Hepatocyte (in vitro differentiated cells): ENCODE measurements around the gene TAP2. TPM values are rescaled to one million over a fixed set of nuclear protein-coding genes. Genes with fewer than 3 reads are reported as not detected.
A peak's percentile ranks its signal among the peaks of the same experiment; 100 is the strongest.

Experiments used
- DNase-seq: peaks from one replicate; pipeline ENCODE4 v3.0.0-alpha.2; 2016; ENCODE audit warnings: low spot score
- H2AFZ ChIP-seq: fragments of 200-600 bp; sonication (generic); 2 replicates; pipeline ENCODE4 v1.6.0; 2016; ENCODE audit warnings: antibody characterized with exemption, mild to moderate bottlenecking
- H3K27ac ChIP-seq: fragments of 200-600 bp; sonication (generic); 2 replicates; pipeline ENCODE4 v1.5.1; 2016; ENCODE audit warnings: mild to moderate bottlenecking
- H3K27me3 ChIP-seq: fragments of 200-600 bp; sonication (generic); 2 replicates; pipeline ENCODE4 v1.6.1; 2016
- H3K36me3 ChIP-seq: fragments of 200-600 bp; sonication (generic); replicated peaks from 2 replicates; pipeline ENCODE4 v1.5.1; 2016; ENCODE audit warnings: low read depth; ENCODE audit not compliant: insufficient read depth
- H3K4me1 ChIP-seq: fragments of 200-600 bp; sonication (generic); 2 replicates; pipeline ENCODE4 v1.5.1; 2016; ENCODE audit warnings: mild to moderate bottlenecking, moderate library complexity; ENCODE audit not compliant: insufficient read depth
- H3K4me2 ChIP-seq: fragments of 200-600 bp; sonication (generic); 2 replicates; pipeline ENCODE4 v1.6.0; 2016
- H3K4me3 ChIP-seq: fragments of 200-600 bp; sonication (generic); 2 replicates; pipeline ENCODE4 v1.5.1; 2016; ENCODE audit warnings: mild to moderate bottlenecking
- H3K79me2 ChIP-seq: fragments of 200-600 bp; sonication (generic); 2 replicates; pipeline ENCODE4 v1.6.0; 2017; ENCODE audit warnings: mild to moderate bottlenecking
- H3K9me2 ChIP-seq: fragments of 200-600 bp; sonication (generic); replicated peaks from 2 replicates; pipeline ENCODE4 v1.6.0; 2017; ENCODE audit warnings: mild to moderate bottlenecking; ENCODE audit not compliant: insufficient read depth
- H3K9me3 ChIP-seq: fragments of 200-600 bp; sonication (generic); 2 replicates; pipeline ENCODE4 v1.5.1; 2016; ENCODE audit warnings: low read depth, mild to moderate bottlenecking
- H4K20me1 ChIP-seq: fragments of 200-600 bp; sonication (generic); 2 replicates; pipeline ENCODE4 v1.6.0; 2016; ENCODE audit warnings: mild to moderate bottlenecking; ENCODE audit not compliant: insufficient read depth, poor library complexity, severe bottlenecking
- CTCF ChIP-seq: fragments of 200-600 bp; sonication (generic); IDR thresholded peaks from 2 replicates; pipeline ENCODE4 v1.5.1; 2016; ENCODE audit warnings: antibody characterized with exemption, mild to moderate bottlenecking; ENCODE audit not compliant: poor library complexity
- EZH2 ChIP-seq: fragments of 200-600 bp; sonication (generic); IDR thresholded peaks from 2 replicates; pipeline ENCODE4 v1.6.1; 2016; ENCODE audit warnings: antibody characterized with exemption, mild to moderate bottlenecking, borderline replicate concordance
- EZH2phosphoT487 ChIP-seq: fragments of 200-600 bp; sonication (generic); IDR thresholded peaks from one replicate; pipeline ENCODE4 v1.6.1; 2018; ENCODE audit warnings: antibody characterized with exemption, mild to moderate bottlenecking, low read depth, moderate library complexity; ENCODE audit not compliant: unreplicated experiment, severe bottlenecking
- WGBS: methylation state at CpG from one replicate; pipeline ENCODE4 v1.1.6; 2016; ENCODE audit warnings: low lambda C conversion rate; ENCODE audit errors: missing lambda C conversion rate; 5-methylcytosine and 5-hydroxymethylcytosine counted together
- polyA plus RNA-seq: library from polyadenylated mRNA; unstranded; fragments of >200 nt; fragmentation: Nextera tagmentation; extraction: Ambion mirVana; gene quantifications from 2 replicates; pipeline ENCODE4 v1.2.1, GENCODE V29; 2016
- total RNA-seq: library from RNA; depleted of rRNA; stranded (reverse); fragments of >200 nt; gene quantifications from 2 replicates; pipeline ENCODE4 v1.2.3, GENCODE V29; 2014

Gene TAP2
- total and polyA plus RNA-seq, 2 experiments from 2014 or later, result 1.2 to 11.7 TPM

- TF ChIP-seq CTCF (no peak), EZH2phosphoT487 (no peak), EZH2 (no peak)
- no peak overlapping the region for H2AFZ ChIP-seq
- no peaks in the 10 kb centered on the region for H3K9me3 ChIP-seq
- H3K27ac ChIP-seq, result no peak overlapping the region
- 76% methylated on average over 14 of the region's 14 CpGs for WGBS
- no peaks in the 10 kb centered on the region for H3K9me2 ChIP-seq
- no peaks in the 10 kb centered on the region for H3K36me3 ChIP-seq
- no peak overlapping the region for H3K4me2 ChIP-seq
- H3K27me3 ChIP-seq, result peaks cover 30% of the 10 kb centered on the region
- H3K79me2 ChIP-seq, result no peaks in the 10 kb centered on the region
- no peak for DNase-seq
- peaks cover 5% of the 10 kb centered on the region for H3K4me1 ChIP-seq
- no peaks in the 10 kb centered on the region for H4K20me1 ChIP-seq
- H3K4me3 ChIP-seq, result no peak overlapping the region
Observed at GRCh38 chr6:32857156-32857891, 18.8 kb upstream of the TAP2 start.

- H3K27ac ChIP-seq, result no peak overlapping the region
- no peak overlapping the region for H2AFZ ChIP-seq
- no peaks in the 10 kb centered on the region for H3K9me2 ChIP-seq
- DNase-seq, result no peak
- no peaks in the 10 kb centered on the region for H3K79me2 ChIP-seq
- H4K20me1 ChIP-seq, result no peaks in the 10 kb centered on the region
- WGBS, result 88% methylated on average over 8 of the region's 8 CpGs
- no peak overlapping the region for H3K4me2 ChIP-seq
- peaks cover 35% of the 10 kb centered on the region for H3K27me3 ChIP-seq
- peaks cover 9% of the 10 kb centered on the region for H3K4me1 ChIP-seq
- H3K9me3 ChIP-seq, result no peaks in the 10 kb centered on the region
- TF ChIP-seq CTCF, result no peak
- TF ChIP-seq EZH2phosphoT487, result no peak
- no peak for TF ChIP-seq EZH2
- no peaks in the 10 kb centered on the region for H3K36me3 ChIP-seq
- H3K4me3 ChIP-seq, result no peak overlapping the region
Observed at GRCh38 chr6:32855467-32856174, 17.1 kb upstream of the TAP2 start.

- DNase-seq, result peak; percentile 30
- peak overlapping the region; percentile 100 for H3K4me2 ChIP-seq
- peak overlapping the region; percentile 68 for H3K4me3 ChIP-seq
- TF ChIP-seq EZH2phosphoT487 (no peak), CTCF (no peak), EZH2 (no peak)
- whole genome bisulfite sequencing, result 39% methylated on average over 21 of the region's 24 CpGs
- no peaks in the 10 kb centered on the region for H3K9me2 ChIP-seq
- H3K36me3 ChIP-seq, result no peaks in the 10 kb centered on the region
- H4K20me1 ChIP-seq, result no peaks in the 10 kb centered on the region
- H3K9me3 ChIP-seq, result no peaks in the 10 kb centered on the region
- peak overlapping the region; percentile 91 for H3K27ac ChIP-seq
- H2AFZ ChIP-seq, result peak overlapping the region; percentile 79
- peaks cover 9% of the 10 kb centered on the region for H3K4me1 ChIP-seq
- peaks cover 35% of the 10 kb centered on the region for H3K27me3 ChIP-seq
- H3K79me2 ChIP-seq, result no peaks in the 10 kb centered on the region
Observed at GRCh38 chr6:32854376-32855178, 16.0 kb upstream of the TAP2 start.
